ENCODE measurements around the gene SSTR3. TPM values are rescaled to one million over a fixed set of nuclear protein-coding genes. Genes with fewer than 3 reads are reported as not detected.

The SSTR3 gene
- total and polyA plus RNA-seq, 9 of the 15 experiments (the other 6 are each of a cell fraction or from before 2014, with no cell fraction given) = 0.03 TPM; not detected in 8

DNA sequence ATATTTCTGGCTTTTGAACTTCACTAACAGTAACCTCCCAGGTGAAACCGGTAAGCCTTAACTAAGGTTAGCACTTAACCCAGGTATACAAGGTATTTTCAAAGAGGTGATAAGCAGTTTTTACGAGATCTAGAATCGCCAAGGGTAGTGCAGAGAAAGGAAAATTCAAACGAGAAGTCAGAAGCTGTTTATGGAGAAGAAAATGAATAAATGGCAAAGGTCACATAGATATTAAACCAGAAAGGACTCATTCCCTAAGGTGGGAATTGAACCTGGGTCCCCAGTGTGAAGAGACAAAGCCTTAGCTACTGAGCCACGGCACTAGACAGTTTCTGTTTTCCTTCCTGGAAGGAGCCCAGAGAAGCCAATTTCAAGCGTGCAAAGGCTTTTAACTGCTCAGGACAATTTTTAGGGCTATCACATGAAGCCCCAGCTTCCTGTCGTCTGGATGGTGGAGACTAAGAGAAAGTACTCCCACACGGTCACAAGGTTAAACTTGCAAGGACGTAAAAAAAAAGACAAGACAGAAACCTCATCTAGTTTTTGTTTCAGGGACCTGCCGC is 18.6 kb downstream of the SSTR3 start (continued):
- peak; percentile 90 for TF ChIP-seq HMBOX1 (IDR thresholded peaks at IDR 0.05)
- no peak for TF ChIP-seq ATF1 (CRISPR knock-in tag; IDR thresholded peaks at IDR 0.05)
- peak; percentile 12; the same call in 1 of the 2 replicates for TF ChIP-seq ATF1 (tag; IDR thresholded peaks at IDR 0.05)
- TF ChIP-seq, protein P1, sequence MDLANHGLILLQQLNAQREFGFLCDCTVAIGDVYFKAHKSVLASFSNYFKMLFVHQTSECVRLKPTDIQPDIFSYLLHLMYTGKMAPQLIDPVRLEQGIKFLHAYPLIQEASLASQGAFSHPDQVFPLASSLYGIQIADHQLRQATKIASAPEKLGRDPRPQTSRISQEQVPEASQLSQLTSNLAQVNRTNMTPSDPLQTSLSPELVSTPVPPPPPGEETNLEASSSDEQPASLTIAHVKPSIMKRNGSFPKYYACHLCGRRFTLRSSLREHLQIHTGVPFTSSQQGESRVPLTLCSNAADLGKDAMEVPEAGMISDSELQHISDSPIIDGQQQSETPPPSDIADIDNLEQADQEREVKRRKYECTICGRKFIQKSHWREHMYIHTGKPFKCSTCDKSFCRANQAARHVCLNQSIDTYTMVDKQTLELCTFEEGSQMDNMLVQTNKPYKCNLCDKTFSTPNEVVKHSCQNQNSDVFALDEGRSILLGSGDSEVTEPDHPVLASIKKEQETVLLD (IDR thresholded peaks at IDR 0.05) = no peak
- TF ChIP-seq ZFP1 (CRISPR knock-in tag; IDR thresholded peaks at IDR 0.05) = no peak
- TF ChIP-seq ETV1 (tag; conservative IDR thresholded peaks at IDR 0.05; ENCODE audit: low read depth) = peak; percentile 82
- 0 out of 4 replicates have a peak, but pooled peaks of 1 of the 2 experiments have one; percentile 20 for TF ChIP-seq FOXK2 (conservative IDR thresholded peaks at IDR 0.05 in 1 of 2, IDR thresholded peaks at IDR 0.05 in 1 of 2; ENCODE audit: low read depth in 2 of 2)
- TF ChIP-seq ZBTB17 (CRISPR knock-in tag; IDR thresholded peaks at IDR 0.05) = no peak
- TF ChIP-seq ESRRA (IDR thresholded peaks at IDR 0.05; ENCODE audit: borderline replicate concordance, low read depth) = peak; percentile 91
- TF ChIP-seq, protein P2, sequence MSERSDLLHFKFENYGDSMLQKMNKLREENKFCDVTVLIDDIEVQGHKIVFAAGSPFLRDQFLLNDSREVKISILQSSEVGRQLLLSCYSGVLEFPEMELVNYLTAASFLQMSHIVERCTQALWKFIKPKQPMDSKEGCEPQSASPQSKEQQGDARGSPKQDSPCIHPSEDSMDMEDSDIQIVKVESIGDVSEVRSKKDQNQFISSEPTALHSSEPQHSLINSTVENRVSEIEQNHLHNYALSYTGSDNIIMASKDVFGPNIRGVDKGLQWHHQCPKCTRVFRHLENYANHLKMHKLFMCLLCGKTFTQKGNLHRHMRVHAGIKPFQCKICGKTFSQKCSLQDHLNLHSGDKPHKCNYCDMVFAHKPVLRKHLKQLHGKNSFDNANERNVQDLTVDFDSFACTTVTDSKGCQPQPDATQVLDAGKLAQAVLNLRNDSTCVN (CRISPR knock-in tag; IDR thresholded peaks at IDR 0.05) = no peak
- no peak for TF ChIP-seq E2F3 (CRISPR knock-in tag; IDR thresholded peaks at IDR 0.05)
- TF ChIP-seq LEF1 (IDR thresholded peaks at IDR 0.05) = no peak
- TF ChIP-seq, protein P3, sequence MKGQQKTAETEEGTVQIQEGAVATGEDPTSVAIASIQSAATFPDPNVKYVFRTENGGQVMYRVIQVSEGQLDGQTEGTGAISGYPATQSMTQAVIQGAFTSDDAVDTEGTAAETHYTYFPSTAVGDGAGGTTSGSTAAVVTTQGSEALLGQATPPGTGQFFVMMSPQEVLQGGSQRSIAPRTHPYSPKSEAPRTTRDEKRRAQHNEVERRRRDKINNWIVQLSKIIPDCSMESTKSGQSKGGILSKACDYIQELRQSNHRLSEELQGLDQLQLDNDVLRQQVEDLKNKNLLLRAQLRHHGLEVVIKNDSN (CRISPR knock-in tag; IDR thresholded peaks at IDR 0.05) = no peak
- no peak for TF ChIP-seq TEAD1 (CRISPR knock-in tag; IDR thresholded peaks at IDR 0.05)
- TF ChIP-seq ZNF766 (CRISPR knock-in tag; conservative IDR thresholded peaks at IDR 0.05) = 0 out of 2 replicates have a peak, but pooled peaks have one; percentile 65
- TF ChIP-seq ZNF12 (CRISPR knock-in tag; IDR thresholded peaks at IDR 0.05) = no peak

Data from K562 (cell line).